ENCODE results near the gene MAN2A1.

MAN2A1 gene

GRCh38 chr5:109788596-109788995, 98.9 kb downstream of the MAN2A1 start:
- H3K27me3 ChIP-seq (replicated peaks; ENCODE audit: control insufficient read depth, insufficient read depth, low read length, poor library complexity, severe bottlenecking): no peaks in the 10 kb centered on the region
- no peak overlapping the region for H3K27ac ChIP-seq (ENCODE audit: insufficient read depth, low read length, poor library complexity, severe bottlenecking)
- H3K4me3 ChIP-seq (ENCODE audit: insufficient read depth, low read depth, low read length, poor library complexity, severe bottlenecking): no peak overlapping the region
- H3K4me1 ChIP-seq (ENCODE audit: control insufficient read depth, insufficient read depth, low read length, poor library complexity, severe bottlenecking): no peaks in the 10 kb centered on the region
- peaks cover 25% of the 10 kb centered on the region for H3K36me3 ChIP-seq (ENCODE audit: control insufficient read depth, insufficient read depth, low read length)
- H3K9me3 ChIP-seq (ENCODE audit: control insufficient read depth, low read length): no peaks in the 10 kb centered on the region
- no peak for DNase-seq

- H3K27ac ChIP-seq (ENCODE audit: insufficient read depth, low read length, poor library complexity, severe bottlenecking): no peak overlapping the region
- no peaks in the 10 kb centered on the region for H3K9me3 ChIP-seq (ENCODE audit: control insufficient read depth, low read length)
- no peaks in the 10 kb centered on the region for H3K4me1 ChIP-seq (ENCODE audit: control insufficient read depth, insufficient read depth, low read length, poor library complexity, severe bottlenecking)
- H3K36me3 ChIP-seq (ENCODE audit: control insufficient read depth, insufficient read depth, low read length): peaks cover 35% of the 10 kb centered on the region
- H3K4me3 ChIP-seq (ENCODE audit: insufficient read depth, low read depth, low read length, poor library complexity, severe bottlenecking): no peak overlapping the region
- no peaks in the 10 kb centered on the region for H3K27me3 ChIP-seq (replicated peaks; ENCODE audit: control insufficient read depth, insufficient read depth, low read length, poor library complexity, severe bottlenecking)
- DNase-seq: no peak
Observed at GRCh38 chr5:109792613-109793012, 102.9 kb downstream of the MAN2A1 start.

GRCh38 chr5:109803854-109804253, 114.1 kb downstream of the MAN2A1 start:
- H3K4me3 ChIP-seq (ENCODE audit: insufficient read depth, low read depth, low read length, poor library complexity, severe bottlenecking): no peak overlapping the region
- no peak for DNase-seq
- no peaks in the 10 kb centered on the region for H3K4me1 ChIP-seq (ENCODE audit: control insufficient read depth, insufficient read depth, low read length, poor library complexity, severe bottlenecking)
- H3K9me3 ChIP-seq (ENCODE audit: control insufficient read depth, low read length): no peaks in the 10 kb centered on the region
- no peaks in the 10 kb centered on the region for H3K27me3 ChIP-seq (replicated peaks; ENCODE audit: control insufficient read depth, insufficient read depth, low read length, poor library complexity, severe bottlenecking)
- no peaks in the 10 kb centered on the region for H3K36me3 ChIP-seq (ENCODE audit: control insufficient read depth, insufficient read depth, low read length)
- H3K27ac ChIP-seq (ENCODE audit: insufficient read depth, low read length, poor library complexity, severe bottlenecking): no peak overlapping the region

GRCh38 chr5:109805472-109805871, 115.7 kb downstream of the MAN2A1 start:
- DNase-seq: no peak
- peaks cover 7% of the 10 kb centered on the region for H3K36me3 ChIP-seq (ENCODE audit: control insufficient read depth, insufficient read depth, low read length)

GRCh38 chr5:109805883-109806282, 116.2 kb downstream of the MAN2A1 start:
- Histone ChIP-seq H3K9me3 (ENCODE audit: control insufficient read depth, low read length) (no peaks in the 10 kb centered on the region), H3K4me1 (ENCODE audit: control insufficient read depth, insufficient read depth, low read length, poor library complexity, severe bottlenecking) (no peaks in the 10 kb centered on the region), H3K36me3 (ENCODE audit: control insufficient read depth, insufficient read depth, low read length) (peaks cover 9% of the 10 kb centered on the region), H3K27me3 (replicated peaks; ENCODE audit: control insufficient read depth, insufficient read depth, low read length, poor library complexity, severe bottlenecking) (no peaks in the 10 kb centered on the region), H3K27ac (ENCODE audit: insufficient read depth, low read length, poor library complexity, severe bottlenecking) (no peak overlapping the region), H3K4me3 (ENCODE audit: insufficient read depth, low read depth, low read length, poor library complexity, severe bottlenecking) (no peak overlapping the region)
- no peak for DNase-seq

More at GRCh38 chr5:109805472-109805871, 115.7 kb downstream of the MAN2A1 start:
- Histone ChIP-seq H3K9me3 (ENCODE audit: control insufficient read depth, low read length) (no peaks in the 10 kb centered on the region), H3K4me3 (ENCODE audit: insufficient read depth, low read depth, low read length, poor library complexity, severe bottlenecking) (no peak overlapping the region), H3K27ac (ENCODE audit: insufficient read depth, low read length, poor library complexity, severe bottlenecking) (no peak overlapping the region), H3K4me1 (ENCODE audit: control insufficient read depth, insufficient read depth, low read length, poor library complexity, severe bottlenecking) (no peaks in the 10 kb centered on the region), H3K27me3 (replicated peaks; ENCODE audit: control insufficient read depth, insufficient read depth, low read length, poor library complexity, severe bottlenecking) (no peaks in the 10 kb centered on the region)

GRCh38 chr5:109812698-109813097, 123.0 kb downstream of the MAN2A1 start:
- peaks cover 9% of the 10 kb centered on the region for H3K36me3 ChIP-seq (ENCODE audit: control insufficient read depth, insufficient read depth, low read length)
- no peak for DNase-seq
- no peak overlapping the region for H3K4me3 ChIP-seq (ENCODE audit: insufficient read depth, low read depth, low read length, poor library complexity, severe bottlenecking)
- H3K9me3 ChIP-seq (ENCODE audit: control insufficient read depth, low read length): no peaks in the 10 kb centered on the region
- H3K27me3 ChIP-seq (replicated peaks; ENCODE audit: control insufficient read depth, insufficient read depth, low read length, poor library complexity, severe bottlenecking): no peaks in the 10 kb centered on the region
- H3K4me1 ChIP-seq (ENCODE audit: control insufficient read depth, insufficient read depth, low read length, poor library complexity, severe bottlenecking): no peaks in the 10 kb centered on the region
- H3K27ac ChIP-seq (ENCODE audit: insufficient read depth, low read length, poor library complexity, severe bottlenecking): no peak overlapping the region

GRCh38 chr5:109816732-109817131, 127.0 kb downstream of the MAN2A1 start:
- H3K4me3 ChIP-seq (ENCODE audit: insufficient read depth, low read depth, low read length, poor library complexity, severe bottlenecking): no peak overlapping the region

GRCh38 chr5:109819878-109820277, 130.2 kb downstream of the MAN2A1 start:
- Histone ChIP-seq H3K9me3 (ENCODE audit: control insufficient read depth, low read length) (no peaks in the 10 kb centered on the region), H3K36me3 (ENCODE audit: control insufficient read depth, insufficient read depth, low read length) (peaks cover 12% of the 10 kb centered on the region), H3K4me3 (ENCODE audit: insufficient read depth, low read depth, low read length, poor library complexity, severe bottlenecking) (no peak overlapping the region), H3K4me1 (ENCODE audit: control insufficient read depth, insufficient read depth, low read length, poor library complexity, severe bottlenecking) (no peaks in the 10 kb centered on the region), H3K27ac (ENCODE audit: insufficient read depth, low read length, poor library complexity, severe bottlenecking) (no peak overlapping the region), H3K27me3 (replicated peaks; ENCODE audit: control insufficient read depth, insufficient read depth, low read length, poor library complexity, severe bottlenecking) (no peaks in the 10 kb centered on the region)
- DNase-seq: no peak

More at GRCh38 chr5:109816732-109817131, 127.0 kb downstream of the MAN2A1 start:
- Histone ChIP-seq H3K27me3 (replicated peaks; ENCODE audit: control insufficient read depth, insufficient read depth, low read length, poor library complexity, severe bottlenecking) (no peaks in the 10 kb centered on the region), H3K9me3 (ENCODE audit: control insufficient read depth, low read length) (no peaks in the 10 kb centered on the region), H3K27ac (ENCODE audit: insufficient read depth, low read length, poor library complexity, severe bottlenecking) (no peak overlapping the region), H3K4me1 (ENCODE audit: control insufficient read depth, insufficient read depth, low read length, poor library complexity, severe bottlenecking) (no peaks in the 10 kb centered on the region), H3K36me3 (ENCODE audit: control insufficient read depth, insufficient read depth, low read length) (peaks cover 10% of the 10 kb centered on the region)
- no peak for DNase-seq

- Histone ChIP-seq H3K9me3 (ENCODE audit: control insufficient read depth, low read length) (no peaks in the 10 kb centered on the region), H3K27me3 (replicated peaks; ENCODE audit: control insufficient read depth, insufficient read depth, low read length, poor library complexity, severe bottlenecking) (no peaks in the 10 kb centered on the region), H3K27ac (ENCODE audit: insufficient read depth, low read length, poor library complexity, severe bottlenecking) (no peak overlapping the region), H3K36me3 (ENCODE audit: control insufficient read depth, insufficient read depth, low read length) (peaks cover 24% of the 10 kb centered on the region), H3K4me3 (ENCODE audit: insufficient read depth, low read depth, low read length, poor library complexity, severe bottlenecking) (no peak overlapping the region), H3K4me1 (ENCODE audit: control insufficient read depth, insufficient read depth, low read length, poor library complexity, severe bottlenecking) (no peaks in the 10 kb centered on the region)
- DNase-seq: no peak
Observed at GRCh38 chr5:109823597-109823996, 133.9 kb downstream of the MAN2A1 start.

GRCh38 chr5:109825450-109825849, 135.7 kb downstream of the MAN2A1 start:
- Histone ChIP-seq H3K4me3 (ENCODE audit: insufficient read depth, low read depth, low read length, poor library complexity, severe bottlenecking) (no peak overlapping the region), H3K9me3 (ENCODE audit: control insufficient read depth, low read length) (no peaks in the 10 kb centered on the region), H3K27ac (ENCODE audit: insufficient read depth, low read length, poor library complexity, severe bottlenecking) (no peak overlapping the region), H3K36me3 (ENCODE audit: control insufficient read depth, insufficient read depth, low read length) (peaks cover 17% of the 10 kb centered on the region), H3K27me3 (replicated peaks; ENCODE audit: control insufficient read depth, insufficient read depth, low read length, poor library complexity, severe bottlenecking) (no peaks in the 10 kb centered on the region), H3K4me1 (ENCODE audit: control insufficient read depth, insufficient read depth, low read length, poor library complexity, severe bottlenecking) (no peaks in the 10 kb centered on the region)
- no peak for DNase-seq

GRCh38 chr5:109826426-109826825, 136.7 kb downstream of the MAN2A1 start:
- H3K27ac ChIP-seq (ENCODE audit: insufficient read depth, low read length, poor library complexity, severe bottlenecking): no peak overlapping the region
- H3K27me3 ChIP-seq (replicated peaks; ENCODE audit: control insufficient read depth, insufficient read depth, low read length, poor library complexity, severe bottlenecking): no peaks in the 10 kb centered on the region
- H3K4me3 ChIP-seq (ENCODE audit: insufficient read depth, low read depth, low read length, poor library complexity, severe bottlenecking): no peak overlapping the region
- H3K9me3 ChIP-seq (ENCODE audit: control insufficient read depth, low read length): no peaks in the 10 kb centered on the region
- H3K36me3 ChIP-seq (ENCODE audit: control insufficient read depth, insufficient read depth, low read length): peaks cover 17% of the 10 kb centered on the region
- DNase-seq: no peak
- H3K4me1 ChIP-seq (ENCODE audit: control insufficient read depth, insufficient read depth, low read length, poor library complexity, severe bottlenecking): no peaks in the 10 kb centered on the region

Data from effector memory CD4-positive, alpha-beta T cell (primary cell).